ENCODE data around the gene PSRC1.
A peak's percentile ranks its signal among the peaks of the same experiment; 100 is the strongest.

PSRC1 gene

GRCh38 chr1:109265741-109266330 lies 17.1 kb downstream of the PSRC1 start:
- TF ChIP-seq CTCF (conservative IDR thresholded peaks at IDR 0.05; ENCODE audit: low read depth), result no peak
- ChIA-PET POLR2A (ENCODE audit: low non-redundant PET) (no interaction called here), CTCF (interaction anchor here (0.5 kb wide), 1 partner anchor 166 kb away, joined by 3 read pairs; no protein-coding TSS in a partner anchor)
- DNase-seq (ENCODE audit: low spot score), result no peak
- peak overlapping the region; percentile 92 for H3K27ac ChIP-seq

DNA sequence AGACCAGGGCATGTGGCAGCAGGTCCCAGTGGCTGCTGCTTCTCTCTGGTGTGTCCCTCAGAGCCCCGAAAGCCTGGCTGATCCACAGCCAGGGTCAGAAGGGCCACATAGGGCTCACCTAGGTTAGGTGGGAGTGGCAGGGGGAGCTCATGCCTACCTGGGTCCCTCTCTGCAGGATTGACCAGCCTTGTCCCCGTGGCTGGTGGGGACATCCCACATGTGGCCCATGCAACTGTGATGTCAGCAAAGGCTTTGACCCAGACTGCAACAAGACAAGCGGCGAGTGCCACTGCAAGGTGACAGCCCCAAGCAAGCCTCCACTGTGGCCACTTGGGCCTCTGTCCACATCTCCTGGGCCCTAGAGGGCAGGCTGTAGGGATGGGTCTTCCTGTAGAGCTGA lies 17.9 kb downstream of the PSRC1 start:
- TF ChIP-seq CTCF (conservative IDR thresholded peaks at IDR 0.05; ENCODE audit: low read depth), result no peak
- no peak for DNase-seq (ENCODE audit: low spot score)
- H3K27ac ChIP-seq, result peak overlapping the region; percentile 92
- ChIA-PET CTCF (interaction anchor here (0.5 to 1.5 kb wide), 4 partner anchors 8 to 165 kb away, joined by 3 to 13 read pairs (median 4); partner anchors contain the start of gene SORT1), POLR2A (ENCODE audit: low non-redundant PET) (no interaction called here)

DNA sequence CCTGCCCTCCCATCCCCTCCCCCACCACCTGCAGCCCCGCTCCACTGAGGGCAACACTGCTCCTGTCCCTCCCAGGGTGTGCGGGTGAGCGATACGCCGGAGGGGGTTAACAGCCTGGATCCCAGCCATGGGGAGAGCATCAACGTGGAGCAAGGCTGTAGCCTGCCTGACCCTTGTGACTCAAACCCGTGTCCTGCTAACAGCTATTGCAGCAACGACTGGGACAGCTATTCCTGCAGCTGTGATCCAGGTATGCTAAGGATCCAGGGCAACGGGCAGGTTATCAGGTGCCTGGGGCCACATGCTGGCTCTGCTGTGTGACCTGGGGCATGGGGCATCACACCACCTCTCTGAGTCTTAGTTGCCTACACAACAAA lies 18.6 kb downstream of the PSRC1 start:
- CTCF ChIA-PET, result interaction anchor here (0.6 to 1.5 kb wide), 13 partner anchors 9 to 268 kb away, joined by 3 to 13 read pairs (median 3); partner anchors contain the start of genes CELSR2 and SORT1
- POLR2A ChIA-PET (ENCODE audit: low non-redundant PET), result no interaction called here
- no peak for DNase-seq (ENCODE audit: low spot score)
- peak overlapping the region; percentile 92 for H3K27ac ChIP-seq
- no peak for TF ChIP-seq CTCF (conservative IDR thresholded peaks at IDR 0.05; ENCODE audit: low read depth)

DNA sequence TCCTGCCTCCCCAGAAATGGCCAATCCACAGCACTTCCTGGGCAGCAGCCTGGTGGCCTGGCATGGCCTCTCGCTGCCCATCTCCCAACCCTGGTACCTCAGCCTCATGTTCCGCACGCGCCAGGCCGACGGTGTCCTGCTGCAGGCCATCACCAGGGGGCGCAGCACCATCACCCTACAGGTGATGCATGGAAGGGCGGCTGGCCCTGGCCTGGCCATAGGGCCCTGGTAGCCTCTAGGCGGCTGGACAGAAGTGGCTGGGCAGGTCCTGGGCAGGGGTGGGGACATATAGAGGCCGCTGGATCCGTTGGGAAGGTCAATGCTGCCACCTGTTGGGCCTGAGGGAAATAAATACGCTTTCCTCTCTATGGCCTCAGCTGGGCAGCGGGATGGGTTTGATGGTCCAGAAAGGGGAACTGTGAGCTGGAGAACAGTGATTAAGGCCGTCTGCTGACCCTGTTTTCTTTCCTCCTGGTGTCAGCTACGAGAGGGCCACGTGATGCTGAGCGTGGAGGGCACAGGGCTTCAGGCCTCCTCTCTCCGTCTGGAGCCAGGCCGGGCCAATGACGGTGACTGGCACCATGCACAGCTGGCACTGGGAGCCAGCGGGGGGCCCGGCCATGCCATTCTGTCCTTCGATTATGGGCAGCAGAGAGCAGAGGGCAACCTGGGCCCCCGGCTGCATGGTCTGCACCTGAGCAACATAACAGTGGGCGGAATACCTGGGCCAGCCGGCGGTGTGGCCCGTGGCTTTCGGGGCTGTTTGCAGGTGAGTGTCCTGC lies 19.2 kb downstream of the PSRC1 start:
- ChIA-PET POLR2A (ENCODE audit: low non-redundant PET) (no interaction called here), CTCF (interaction anchor here (0.6 to 1.5 kb wide), 14 partner anchors 10 to 268 kb away, joined by 3 to 13 read pairs (median 3); partner anchors contain the start of genes CELSR2 and SORT1)
- DNase-seq (ENCODE audit: low spot score), result peak; percentile 86
- peak overlapping the region; percentile 92 for H3K27ac ChIP-seq
- peak; percentile 97 for TF ChIP-seq CTCF (conservative IDR thresholded peaks at IDR 0.05; ENCODE audit: low read depth)

GRCh38 chr1:109263234-109263596 lies 19.7 kb downstream of the PSRC1 start:
- POLR2A ChIA-PET (ENCODE audit: low non-redundant PET), result no interaction called here
- no peak for TF ChIP-seq CTCF (conservative IDR thresholded peaks at IDR 0.05; ENCODE audit: low read depth)
- DNase-seq (ENCODE audit: low spot score), result no peak
- CTCF ChIA-PET, result interaction anchor here (0.7 to 1.0 kb wide), 4 partner anchors 24 to 269 kb away, joined by 3 to 5 read pairs (median 4); no protein-coding TSS in a partner anchor
- H3K27ac ChIP-seq, result peak overlapping the region; percentile 92

- ChIA-PET POLR2A (ENCODE audit: low non-redundant PET) (no interaction called here), CTCF (interaction anchor here (0.7 to 1.0 kb wide), 2 partner anchors 110 to 127 kb away, joined by 4 to 5 read pairs; no protein-coding TSS in a partner anchor)
- no peak for TF ChIP-seq CTCF (conservative IDR thresholded peaks at IDR 0.05; ENCODE audit: low read depth)
- H3K27ac ChIP-seq, result peak overlapping the region; percentile 92
- DNase-seq (ENCODE audit: low spot score), result no peak
Measured at GRCh38 chr1:109262231-109263055, 20.5 kb downstream of the PSRC1 start.

All from RWPE1 (cell line).